Panc1 (cell line): Measurements from ENCODE around the gene CNKSR1. TPM values are rescaled to one million over a fixed set of nuclear protein-coding genes. Genes with fewer than 3 reads are reported as not detected.

Experiments used
- ATAC-seq: fragments of 200-7000 bp; cut with Tn5 transposase; 2 replicates; pipeline ENCODE4 v1.9.1; 2020; ENCODE audit warnings: mild to moderate bottlenecking, moderate library complexity
- BruUV-seq: library from RNA; stranded (reverse); fragments of 400-500 nt; replicated peaks from 2 replicates; lab custom pipeline; 2021; lab: Mats Ljungman, UMichigan
- CTCF ChIA-PET: fragments of 300-600 bp; sonication (Branson Sonifier 250); formaldehyde crosslinking; loops from one replicate; lab custom pipeline; 2022; ENCODE audit warnings: antibody characterized with exemption; lab: Charles Lee
- POLR2A ChIA-PET: fragments of 300-600 bp; sonication (Branson Sonifier 250); formaldehyde crosslinking; loops from one replicate; lab custom pipeline; 2022; ENCODE audit warnings: antibody characterized with exemption; lab: Charles Lee
- DNase-seq: peaks from one replicate; pipeline ENCODE4 v3.0.0-alpha.2; 2010; ENCODE audit warnings: low read depth, low spot score
- H3K27ac ChIP-seq: 2 replicates; pipeline ENCODE4 v1.5.1; 2011; ENCODE audit warnings: mild to moderate bottlenecking, low read length, inconsistent platforms
- H3K27me3 ChIP-seq: fragments of 200-500 bp; sonication (Bioruptor generic); 2 replicates; pipeline ENCODE4 v1.6.0; 2014; ENCODE audit warnings: low read length, inconsistent platforms; ENCODE audit not compliant: control insufficient read depth, insufficient read depth
- H3K36me3 ChIP-seq: fragments of 200-500 bp; sonication (Bioruptor generic); 2 replicates; pipeline ENCODE4 v1.5.1; 2014; ENCODE audit warnings: inconsistent platforms, mild to moderate bottlenecking, low read length, moderate library complexity; ENCODE audit not compliant: control insufficient read depth, insufficient read depth
- H3K4me1 ChIP-seq: 2 replicates; pipeline ENCODE4 v1.5.1; 2011; ENCODE audit warnings: inconsistent platforms, mild to moderate bottlenecking, low read length, moderate library complexity; ENCODE audit not compliant: control insufficient read depth, insufficient read depth
- H3K4me3 ChIP-seq, 2 experiments: 2 replicates each; pipeline ENCODE4 v1.5.1; 2011 to 2012; ENCODE audit warnings: low read depth in 2 of 2, low read length in 2 of 2, mild to moderate bottlenecking in 2 of 2, inconsistent platforms in 1 of 2, moderate library complexity in 1 of 2
- H3K9me3 ChIP-seq: fragments of 200-500 bp; sonication (Bioruptor generic); 2 replicates; pipeline ENCODE4 v1.5.1; 2014; ENCODE audit warnings: low read depth, mild to moderate bottlenecking, inconsistent platforms, low read length, moderate library complexity; ENCODE audit not compliant: control insufficient read depth, insufficient read depth
- CTCF ChIP-seq: fragments of 450-650 bp; IDR thresholded peaks from 2 replicates; pipeline ENCODE4 v1.5.1; 2017; ENCODE audit warnings: mild to moderate bottlenecking
- POLR2AphosphoS5 ChIP-seq: IDR thresholded peaks from 2 replicates; pipeline ENCODE4 v1.6.1; 2012; ENCODE audit warnings: mild to moderate bottlenecking, low read depth, low read length, moderate library complexity
- REST ChIP-seq, 2 experiments: IDR thresholded peaks; 2 replicates each; pipeline ENCODE4 v1.6.1; 2011 to 2012; ENCODE audit warnings: low read depth in 2 of 2, control low read depth in 1 of 2, low read length in 1 of 2, mild to moderate bottlenecking in 1 of 2, moderate library complexity in 1 of 2; ENCODE audit not compliant: insufficient read depth in 1 of 2
- TCF7L2 ChIP-seq: IDR thresholded peaks from 2 replicates; pipeline ENCODE4 v1.6.1; 2011; ENCODE audit warnings: mild to moderate bottlenecking, low read depth, low read length, inconsistent platforms
- in situ Hi-C: cut with HindIII; loops from 2 replicates; pipeline ENCODE4 v1.10.0; 2016; ENCODE audit warnings: low sequenced_read_pairs, low pct_unique_long_range_greater_than_20kb
- intact Hi-C: fragments of 100-400 bp; cut with micrococcal nuclease; formaldehyde crosslinking; loops from one replicate; pipeline ENCODE4 v1.10.0; 2022; ENCODE audit not compliant: unreplicated experiment
- total RNA-seq: library from RNA; stranded (reverse); gene quantifications from one replicate; pipeline ENCODE4 v1.2.1, GENCODE V29; 2021; ENCODE audit not compliant: unreplicated experiment

Gene CNKSR1
- total RNA-seq, 1 experiment from 2014 or later = 13.7 TPM

GRCh38 chr1:26130695-26131094, 46.6 kb upstream of the CNKSR1 start:
- intact Hi-C loops (no loop called here), in situ Hi-C loops (no loop called here)
- TF ChIP-seq CTCF (no peak), POLR2AphosphoS5 (no peak), TCF7L2 (no peak)
- ATAC-seq (no peak), DNase-seq (no peak)
- Histone ChIP-seq H3K4me1 (peaks cover 10% of the 10 kb centered on the region), H3K27ac (no peak overlapping the region), H3K27me3 (no peaks in the 10 kb centered on the region), H3K9me3 (no peaks in the 10 kb centered on the region), H3K4me3 (no peak overlapping the region), H3K36me3 (no peaks in the 10 kb centered on the region)
- POLR2A ChIA-PET = interaction anchor here (0.6 to 1.2 kb wide), 2 partner anchors 17 to 45 kb away, joined by 7 to 10 read pairs; no protein-coding TSS in a partner anchor
- CTCF ChIA-PET = interaction anchor here (0.6 kb wide), 1 partner anchor 8 kb away, joined by 3 read pairs; no protein-coding TSS in a partner anchor
- no TSS peak for BruUV-seq

GRCh38 chr1:26132128-26132833, 45.0 kb upstream of the CNKSR1 start:
- ATAC-seq = no peak
- BruUV-seq = no TSS peak
- H3K27ac ChIP-seq = no peak overlapping the region
- H3K36me3 ChIP-seq = no peaks in the 10 kb centered on the region
- H3K9me3 ChIP-seq = no peaks in the 10 kb centered on the region
- CTCF ChIA-PET = no interaction called here
- TF ChIP-seq POLR2AphosphoS5 (no peak), CTCF (no peak), REST (IDR thresholded peaks at IDR 0.05; ENCODE audit: insufficient read depth in 1 of 2, low read depth in 2 of 2, low read length in 1 of 2) (no peak)
- POLR2A ChIA-PET = no interaction called here
- in situ Hi-C loops (no loop called here), intact Hi-C loops (no loop called here)
- no peak for DNase-seq
- peaks cover 1% of the 10 kb centered on the region for H3K4me1 ChIP-seq
- no peaks in the 10 kb centered on the region for H3K27me3 ChIP-seq
- H3K4me3 ChIP-seq = no peak overlapping the region
